Measurements from ENCODE around the gene ALG11.

The ALG11 gene

DNA sequence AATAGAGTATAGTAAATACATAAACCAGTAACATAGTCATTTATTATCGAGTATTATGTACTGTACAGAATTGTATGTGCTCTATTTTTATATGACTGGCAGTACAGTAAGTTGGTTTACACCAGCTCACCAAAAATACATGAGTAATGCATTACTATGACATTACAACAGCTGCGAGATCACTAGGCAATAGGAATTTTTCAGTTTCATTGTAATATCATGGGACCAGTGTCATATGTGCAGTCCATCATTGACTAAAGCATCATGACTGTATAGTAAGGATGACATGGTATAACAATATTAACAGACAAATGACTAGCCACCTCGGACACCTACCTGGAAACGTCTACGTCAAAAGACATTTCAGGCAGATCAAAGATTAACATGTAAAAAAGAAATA, 34.6 kb upstream of the ALG11 start:
- TF ChIP-seq REST (IDR thresholded peaks at IDR 0.05; ENCODE audit: insufficient read depth in 1 of 2, low read depth in 2 of 2, low read length in 2 of 2) (no peak), SIN3A (IDR thresholded peaks at IDR 0.05; ENCODE audit: borderline replicate concordance, insufficient read depth, low read length) (no peak), TAF1 (IDR thresholded peaks at IDR 0.05; ENCODE audit: borderline replicate concordance, insufficient read depth, low read length) (no peak), FOXP2 (optimal IDR thresholded peaks at IDR 0.05; ENCODE audit: borderline replicate concordance, extremely low read depth, extremely low read length, insufficient read depth) (no peak), POLR2AphosphoS5 (IDR thresholded peaks at IDR 0.05; ENCODE audit: low read depth, low read length) (no peak)

- TF ChIP-seq TAF1 (IDR thresholded peaks at IDR 0.05; ENCODE audit: borderline replicate concordance, insufficient read depth, low read length) (no peak), POLR2AphosphoS5 (IDR thresholded peaks at IDR 0.05; ENCODE audit: low read depth, low read length) (no peak), SIN3A (IDR thresholded peaks at IDR 0.05; ENCODE audit: borderline replicate concordance, insufficient read depth, low read length) (no peak), REST (IDR thresholded peaks at IDR 0.05; ENCODE audit: insufficient read depth in 1 of 2, low read depth in 2 of 2, low read length in 2 of 2) (no peak), FOXP2 (optimal IDR thresholded peaks at IDR 0.05; ENCODE audit: borderline replicate concordance, extremely low read depth, extremely low read length, insufficient read depth) (no peak)
Measured at GRCh38 chr13:51978796-51979556, 33.2 kb upstream of the ALG11 start.

DNA sequence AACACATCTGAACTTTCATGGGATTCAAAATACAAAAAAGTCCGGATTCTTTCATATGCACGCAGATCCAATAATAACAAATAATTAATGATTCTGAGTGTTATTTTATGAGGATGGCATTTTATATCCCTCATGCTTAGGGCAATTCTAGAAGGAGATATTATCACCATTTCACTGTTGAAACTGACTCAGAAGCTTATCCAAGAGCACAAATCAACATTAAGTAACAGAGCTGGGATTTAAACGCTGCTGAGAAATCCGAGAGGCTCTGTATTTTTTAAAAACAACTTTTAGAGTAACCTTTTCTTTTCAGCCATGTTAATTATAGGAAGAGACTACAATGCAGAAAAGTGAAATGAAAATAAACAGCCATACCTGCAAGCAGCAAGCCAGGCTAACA, 31.3 kb upstream of the ALG11 start:
- TF ChIP-seq REST (IDR thresholded peaks at IDR 0.05; ENCODE audit: insufficient read depth in 1 of 2, low read depth in 2 of 2, low read length in 2 of 2) (no peak), TAF1 (IDR thresholded peaks at IDR 0.05; ENCODE audit: borderline replicate concordance, insufficient read depth, low read length) (no peak), POLR2AphosphoS5 (IDR thresholded peaks at IDR 0.05; ENCODE audit: low read depth, low read length) (no peak), SIN3A (IDR thresholded peaks at IDR 0.05; ENCODE audit: borderline replicate concordance, insufficient read depth, low read length) (no peak), FOXP2 (optimal IDR thresholded peaks at IDR 0.05; ENCODE audit: borderline replicate concordance, extremely low read depth, extremely low read length, insufficient read depth) (no peak)

DNA sequence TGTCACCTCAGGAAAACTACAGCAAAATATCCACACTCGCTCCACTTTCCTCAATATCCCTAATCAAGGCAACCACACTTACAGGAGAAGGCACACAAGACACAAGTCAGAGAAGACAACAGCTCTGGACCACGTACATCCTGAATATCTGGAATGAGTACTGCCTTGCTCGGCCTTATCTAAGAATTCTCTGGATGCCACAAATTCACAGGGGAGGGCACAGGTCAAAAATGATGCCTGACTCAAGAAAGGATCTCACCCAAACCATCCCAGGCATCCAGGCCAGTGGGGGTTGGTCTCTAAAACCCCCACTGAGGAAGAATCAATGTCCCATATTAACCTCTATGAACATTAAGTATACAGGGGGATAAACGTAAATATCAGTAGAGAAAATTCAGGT, 30.8 kb upstream of the ALG11 start:
- TF ChIP-seq TAF1 (IDR thresholded peaks at IDR 0.05; ENCODE audit: borderline replicate concordance, insufficient read depth, low read length) (no peak), FOXP2 (optimal IDR thresholded peaks at IDR 0.05; ENCODE audit: borderline replicate concordance, extremely low read depth, extremely low read length, insufficient read depth) (no peak), REST (IDR thresholded peaks at IDR 0.05; ENCODE audit: insufficient read depth in 1 of 2, low read depth in 2 of 2, low read length in 2 of 2) (no peak)
